Lower lobe of right lung (tissue), 2 donors: Measurements from ENCODE around the gene SORCS1. TPM values are rescaled to one million over a fixed set of nuclear protein-coding genes. Genes with fewer than 3 reads are reported as not detected.
A peak's percentile ranks its signal among the peaks of the same experiment; 100 is the strongest.

Source experiments
- ATAC-seq, 2 donors: fragments of 200-7000 bp; cut with Tn5 transposase; one replicate each; pipeline ENCODE4 v1.9.1; 2020 to 2022; ENCODE audit warnings: mild to moderate bottlenecking in 2 of 2, moderate library complexity in 2 of 2
- DNase-seq: peaks from one replicate; pipeline ENCODE4 v3.0.0-alpha.2; 2020
- H3K27ac ChIP-seq: fragments of 200-600 bp; one replicate; pipeline ENCODE4 v1.8.0; 2022
- H3K27me3 ChIP-seq: fragments of 200-600 bp; one replicate; pipeline ENCODE4 v1.8.0; 2022; ENCODE audit warnings: low read depth
- H3K36me3 ChIP-seq: fragments of 200-600 bp; one replicate; pipeline ENCODE4 v1.8.0; 2022; ENCODE audit warnings: mild to moderate bottlenecking
- H3K4me1 ChIP-seq: fragments of 200-600 bp; one replicate; pipeline ENCODE4 v1.8.0; 2022
- H3K4me3 ChIP-seq: fragments of 200-600 bp; one replicate; pipeline ENCODE4 v1.8.0; 2022; ENCODE audit warnings: mild to moderate bottlenecking
- H3K9me3 ChIP-seq: fragments of 200-600 bp; one replicate; pipeline ENCODE4 v1.8.0; 2022
- CTCF ChIP-seq: fragments of 200-600 bp; IDR thresholded peaks from one replicate; pipeline ENCODE4 v1.8.0; 2022; ENCODE audit warnings: antibody characterized with exemption, mild to moderate bottlenecking
- intact Hi-C: fragments of 100-400 bp; cut with DNase I; formaldehyde crosslinking; loops from one replicate; pipeline ENCODE4 v1.11.0; 2022
- total RNA-seq: library from RNA; stranded (reverse); fragmentation: NEBNext Ultra II Directional; extraction: Animal tissue kit (Norgen Biotek cat#: 25700); gene quantifications from one replicate; pipeline ENCODE4 v1.2.1, GENCODE V29; 2021
- donor health status: DM: no; HTN: yes; CAD: no; lungs with severe emphysema.

The SORCS1 gene
- total RNA-seq, 1 donor from 2014 or later = 0.15 TPM

- Histone ChIP-seq H3K36me3 (no peaks in the 10 kb centered on the region), H3K27me3 (no peaks in the 10 kb centered on the region), H3K9me3 (no peaks in the 10 kb centered on the region), H3K27ac (no peak overlapping the region), H3K4me3 (no peak overlapping the region), H3K4me1 (no peaks in the 10 kb centered on the region)
- no peak for ATAC-seq
- TF ChIP-seq CTCF = no peak
- DNase-seq = no peak
- intact Hi-C loops = no loop called here
These were observed 451.5 kb downstream of the SORCS1 start for GRCh38 chr10:106712988-106713387.

GRCh38 chr10:106711313-106711906, 453.1 kb downstream of the SORCS1 start:
- Histone ChIP-seq H3K4me3 (no peak overlapping the region), H3K27me3 (no peaks in the 10 kb centered on the region), H3K36me3 (no peaks in the 10 kb centered on the region), H3K9me3 (no peaks in the 10 kb centered on the region), H3K27ac (no peak overlapping the region), H3K4me1 (no peaks in the 10 kb centered on the region)
- intact Hi-C loops = no loop called here
- ATAC-seq = peak; percentile 57 to 76
- peak; percentile 66 for TF ChIP-seq CTCF
- peak; percentile 64 for DNase-seq

- Histone ChIP-seq H3K4me3 (no peak overlapping the region), H3K27me3 (no peaks in the 10 kb centered on the region), H3K4me1 (no peaks in the 10 kb centered on the region), H3K27ac (no peak overlapping the region), H3K9me3 (no peaks in the 10 kb centered on the region), H3K36me3 (no peaks in the 10 kb centered on the region)
- TF ChIP-seq CTCF = no peak
- ATAC-seq = no peak
- DNase-seq = no peak
- intact Hi-C loops = no loop called here
These were observed 456.0 kb downstream of the SORCS1 start for GRCh38 chr10:106708506-106708905.

GRCh38 chr10:106707657-106708056, 456.8 kb downstream of the SORCS1 start:
- Histone ChIP-seq H3K9me3 (no peaks in the 10 kb centered on the region), H3K27ac (no peak overlapping the region), H3K27me3 (no peaks in the 10 kb centered on the region), H3K4me3 (no peak overlapping the region), H3K4me1 (no peaks in the 10 kb centered on the region), H3K36me3 (no peaks in the 10 kb centered on the region)
- ATAC-seq = no peak
- intact Hi-C loops = no loop called here
- no peak for TF ChIP-seq CTCF
- DNase-seq = no peak

GRCh38 chr10:106706127-106706526, 458.4 kb downstream of the SORCS1 start:
- Histone ChIP-seq H3K36me3 (no peaks in the 10 kb centered on the region), H3K4me1 (no peaks in the 10 kb centered on the region), H3K27ac (no peak overlapping the region), H3K27me3 (no peaks in the 10 kb centered on the region), H3K9me3 (no peaks in the 10 kb centered on the region), H3K4me3 (no peak overlapping the region)
- ATAC-seq (no peak), DNase-seq (no peak)
- intact Hi-C loops = no loop called here
- TF ChIP-seq CTCF = no peak
